HG02981 (cell line): ENCODE measurements around the gene PBXIP1.

Source experiments
- ATAC-seq: cut with Tn5 transposase; IDR thresholded peaks from one replicate; pipeline ENCODE4 v1.9.1; 2021; ENCODE audit warnings: mild to moderate bottlenecking, moderate library complexity; ENCODE audit not compliant: unreplicated experiment

The PBXIP1 gene

GRCh38 chr1:154902938-154903566 lies 52.8 kb downstream of the PBXIP1 start:
- ATAC-seq, result no peak

- ATAC-seq, result no peak
These were observed 54.3 kb downstream of the PBXIP1 start for GRCh38 chr1:154901591-154901990.

DNA sequence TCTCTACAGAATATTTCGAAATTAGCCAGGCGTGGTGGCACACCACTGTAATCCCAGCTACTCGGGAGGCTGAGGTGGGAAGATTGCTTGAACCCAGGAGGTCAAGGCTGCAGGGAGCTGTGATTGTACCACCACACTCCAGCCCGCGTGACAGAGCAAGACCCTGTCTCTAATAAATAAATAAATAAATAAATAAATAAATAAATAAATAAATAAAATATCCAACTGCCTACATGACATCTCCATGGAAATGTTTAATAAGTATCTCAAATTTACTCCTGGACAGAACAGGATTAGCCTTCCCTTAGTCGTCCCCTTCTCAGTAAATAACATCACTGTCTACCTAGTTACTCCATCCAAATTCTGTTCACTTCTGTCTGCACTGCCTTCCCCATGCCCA lies 56.9 kb downstream of the PBXIP1 start:
- no peak for ATAC-seq

DNA sequence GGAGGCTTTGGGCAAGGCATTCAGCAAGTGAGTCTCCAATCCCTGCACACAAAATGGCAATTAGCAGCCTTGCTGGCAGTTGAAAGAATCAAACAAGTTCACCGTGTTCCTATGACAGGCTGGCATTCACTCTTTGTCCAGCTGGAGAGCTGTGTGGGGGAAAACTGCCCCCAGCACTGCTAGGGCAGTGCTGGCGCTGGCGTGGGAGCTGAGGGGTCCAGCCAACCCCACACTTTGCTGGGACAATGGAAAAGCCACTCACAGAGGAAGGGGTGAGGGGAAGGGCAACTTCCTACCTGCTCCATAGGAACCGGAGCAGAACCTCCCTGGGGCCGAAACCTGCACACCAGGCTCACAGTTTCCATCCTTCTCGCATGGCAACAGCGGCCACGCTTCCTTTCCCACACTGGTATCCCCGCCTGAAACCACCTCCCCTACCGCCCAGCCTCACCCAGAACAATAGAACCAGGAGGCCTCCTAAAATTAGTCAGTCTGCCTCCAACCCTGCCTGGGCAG lies 59.1 kb downstream of the PBXIP1 start:
- ATAC-seq, result no peak

GRCh38 chr1:154895798-154896197 lies 60.1 kb downstream of the PBXIP1 start:
- no peak for ATAC-seq
